ENCODE measurements around the gene ERH. TPM values are rescaled to one million over a fixed set of nuclear protein-coding genes. Genes with fewer than 3 reads are reported as not detected.

Gene ERH
- total RNA-seq, 1 donor from 2014 or later: 163 TPM

- no peak overlapping the region for H3K4me3 ChIP-seq (ENCODE audit: low read depth, low read length)
- no peak for DNase-seq (ENCODE audit: low read depth)
- no peak for TF ChIP-seq CTCF (conservative IDR thresholded peaks at IDR 0.05; ENCODE audit: low read depth, low read length)
These were observed 22.9 kb downstream of the ERH start for GRCh38 chr14:69375182-69375581.

GRCh38 chr14:69374235-69374634 is 23.9 kb downstream of the ERH start:
- no peak for DNase-seq (ENCODE audit: low read depth)
- H3K4me3 ChIP-seq (ENCODE audit: low read depth, low read length): no peak overlapping the region
- no peak for TF ChIP-seq CTCF (conservative IDR thresholded peaks at IDR 0.05; ENCODE audit: low read depth, low read length)

GRCh38 chr14:69373104-69373503 is 25.0 kb downstream of the ERH start:
- TF ChIP-seq CTCF (conservative IDR thresholded peaks at IDR 0.05; ENCODE audit: low read depth, low read length): no peak
- no peak for DNase-seq (ENCODE audit: low read depth)
- H3K4me3 ChIP-seq (ENCODE audit: low read depth, low read length): no peak overlapping the region

GRCh38 chr14:69372146-69372545 is 26.0 kb downstream of the ERH start:
- DNase-seq (ENCODE audit: low read depth): no peak
- no peak overlapping the region for H3K4me3 ChIP-seq (ENCODE audit: low read depth, low read length)
- no peak for TF ChIP-seq CTCF (conservative IDR thresholded peaks at IDR 0.05; ENCODE audit: low read depth, low read length)

- H3K4me3 ChIP-seq (ENCODE audit: low read depth, low read length): no peak overlapping the region
- no peak for DNase-seq (ENCODE audit: low read depth)
- TF ChIP-seq CTCF (conservative IDR thresholded peaks at IDR 0.05; ENCODE audit: low read depth, low read length): no peak
These were observed 28.0 kb downstream of the ERH start for GRCh38 chr14:69370061-69370460.

GRCh38 chr14:69368381-69368780 is 29.7 kb downstream of the ERH start:
- no peak for DNase-seq (ENCODE audit: low read depth)
- no peak overlapping the region for H3K4me3 ChIP-seq (ENCODE audit: low read depth, low read length)
- no peak for TF ChIP-seq CTCF (conservative IDR thresholded peaks at IDR 0.05; ENCODE audit: low read depth, low read length)

- TF ChIP-seq CTCF (conservative IDR thresholded peaks at IDR 0.05; ENCODE audit: low read depth, low read length): no peak
- no peak for DNase-seq (ENCODE audit: low read depth)
- H3K4me3 ChIP-seq (ENCODE audit: low read depth, low read length): no peak overlapping the region
These were observed 31.3 kb downstream of the ERH start for GRCh38 chr14:69366761-69367160.
